AG08395 (cell line): ENCODE measurements around the gene NUP62CL.
"Not testable (repeated sequence)": the region's sequence is repeated elsewhere in the genome, so short reads cannot be mapped to it uniquely, and the experiment has no call there.

ENCODE experiments used
- DNase-seq: peaks from one replicate; pipeline ENCODE4 v3.0.0; 2012; ENCODE audit warnings: mixed read lengths, low spot score

Gene NUP62CL, protein sequence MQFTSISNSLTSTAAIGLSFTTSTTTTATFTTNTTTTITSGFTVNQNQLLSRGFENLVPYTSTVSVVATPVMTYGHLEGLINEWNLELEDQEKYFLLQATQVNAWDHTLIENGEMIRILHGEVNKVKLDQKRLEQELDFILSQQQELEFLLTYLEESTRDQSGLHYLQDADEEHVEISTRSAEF

GRCh38 chrX:107205770-107206696, at the start of gene NUP62CL, which contains the start of gene DNAAF6:
TSS of gene NUP62CL (minus strand) at chrX:107206433. CDS start at chrX:107175146, 31,287 bp downstream.
TSS of gene DNAAF6 (plus strand) at chrX:107206611. CDS start at chrX:107212876, 6,265 bp downstream.
- DNase-seq, result peak; percentile 2

- no peak for DNase-seq
These were observed 22.2 kb upstream of the NUP62CL start for GRCh38 chrX:107228486-107228819.

- no peak for DNase-seq
These were observed 21.7 kb upstream of the NUP62CL start for GRCh38 chrX:107227780-107228485.

DNA sequence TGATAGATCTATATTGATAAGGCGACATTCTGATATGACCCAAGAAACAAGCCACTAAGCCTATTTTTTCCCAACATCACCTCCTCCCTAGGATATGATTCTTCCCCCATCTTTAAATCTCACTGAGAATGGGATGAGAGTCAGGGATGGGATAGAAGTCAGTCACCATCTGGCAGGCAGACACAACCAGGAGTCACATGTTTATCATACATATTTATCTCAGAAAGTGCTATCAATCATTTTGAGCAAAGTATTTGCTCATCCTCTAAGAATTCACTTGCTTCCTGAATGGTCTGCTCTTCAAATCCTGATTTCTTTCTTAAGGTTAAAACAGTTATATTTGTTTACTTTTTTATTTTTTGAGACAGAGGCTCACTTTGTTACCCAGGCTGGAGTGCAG, 20.5 kb upstream of the NUP62CL start:
- no peak for DNase-seq

DNA sequence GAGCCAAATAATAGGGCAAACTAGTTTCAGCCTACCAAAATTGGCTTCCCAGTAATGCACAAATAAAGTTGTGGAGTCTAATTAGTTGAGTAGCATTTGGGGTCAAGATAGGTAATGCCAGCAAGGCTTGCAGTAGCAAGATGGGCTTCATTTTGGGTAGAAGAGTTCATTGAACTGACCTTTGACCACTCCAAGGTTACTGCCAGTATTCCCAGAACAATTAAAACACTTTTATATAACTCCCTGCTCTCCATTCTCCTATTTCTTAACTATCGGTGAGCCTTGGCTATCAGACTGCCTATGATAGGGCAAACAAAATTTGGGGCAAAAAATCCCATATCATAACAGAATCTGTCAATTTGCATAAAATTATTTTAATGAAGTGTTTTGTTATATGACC, 7.2 kb upstream of the NUP62CL start:
- DNase-seq, result no peak

DNA sequence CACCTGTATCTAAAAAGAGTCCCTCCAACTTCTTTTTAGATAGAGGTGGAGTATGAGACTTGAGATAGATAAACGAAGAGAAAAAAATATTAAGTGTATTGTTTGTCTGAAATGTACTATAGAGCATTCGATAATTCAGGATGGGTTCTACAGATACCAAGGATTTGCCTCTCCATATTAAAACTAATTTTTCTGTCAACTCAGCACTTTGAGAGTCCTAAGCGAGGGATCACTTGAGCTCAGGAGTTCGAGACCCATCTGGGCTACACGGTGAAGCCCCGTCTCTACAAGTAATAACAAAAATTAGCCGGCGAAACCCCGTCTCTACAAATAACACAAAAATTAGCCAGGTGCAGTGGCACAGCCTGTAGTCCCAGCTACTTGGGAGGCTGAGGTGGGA, 1.7 kb upstream of the NUP62CL start:
- DNase-seq, result no peak

- no peak for DNase-seq
These were observed 856 bp upstream of the NUP62CL start for GRCh38 chrX:107207089-107207488.

DNA sequence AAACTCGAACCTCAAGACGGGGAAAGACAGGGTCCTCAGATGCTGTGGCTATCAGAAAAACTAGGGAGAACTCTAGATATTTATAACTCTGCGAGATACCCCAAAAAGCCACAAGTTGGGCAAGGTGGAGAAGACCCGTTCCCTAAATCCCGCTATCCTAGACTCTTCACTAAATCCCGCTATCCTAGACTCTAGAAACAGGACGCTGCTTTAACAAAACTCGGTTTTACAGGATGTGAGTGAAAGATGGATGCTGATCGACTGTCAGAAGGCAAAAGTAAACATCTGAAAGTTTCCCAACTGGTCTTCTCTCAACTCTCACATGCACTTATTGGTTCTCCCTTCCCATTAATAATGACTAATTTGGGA, 448 bp upstream of the NUP62CL start:
- no peak for DNase-seq

DNA sequence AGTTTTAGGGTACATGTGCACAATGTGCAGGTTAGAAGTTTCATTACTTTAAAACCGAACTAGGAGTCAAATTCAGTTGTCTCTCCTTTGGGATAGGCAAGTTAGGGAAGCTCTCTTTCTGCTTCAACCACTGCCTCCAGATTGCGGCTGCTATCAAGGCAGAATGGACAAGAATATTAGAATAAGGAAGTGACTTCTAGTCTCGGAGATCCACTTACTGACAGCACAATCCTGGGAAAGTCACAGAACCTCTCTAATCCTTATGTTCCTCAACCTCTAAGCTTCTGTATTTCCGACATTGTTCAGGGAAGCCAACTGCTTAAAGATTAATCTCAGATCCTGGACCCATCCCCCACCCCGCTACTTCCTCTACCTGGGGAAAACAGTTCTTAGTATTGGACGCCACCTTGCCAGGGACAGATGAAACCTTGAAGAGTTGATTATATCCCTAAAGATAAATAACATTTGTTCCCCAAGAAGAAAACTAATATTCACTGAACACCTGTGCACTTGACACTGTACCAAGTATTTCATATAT, 2.1 kb downstream of the NUP62CL start:
- no peak for DNase-seq

DNA sequence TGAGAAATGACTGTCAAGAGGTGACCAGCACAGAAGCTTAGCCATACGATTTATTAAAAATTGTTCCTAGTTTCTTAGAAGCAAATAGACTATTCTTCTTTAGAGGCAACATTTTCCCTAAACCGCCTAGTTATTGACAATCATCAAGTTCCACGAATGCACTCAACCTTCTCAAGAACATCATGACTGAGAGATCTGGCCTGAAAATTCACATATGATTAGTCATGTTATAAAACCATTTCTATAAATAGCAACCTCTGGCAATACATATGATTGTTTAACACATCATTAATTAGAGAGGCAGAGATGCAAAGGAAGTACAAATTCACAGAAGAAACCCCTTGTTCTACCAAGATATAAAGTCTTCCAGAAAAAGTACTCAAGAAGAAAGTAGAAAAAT, 6.7 kb downstream of the NUP62CL start:
- no peak for DNase-seq

DNA sequence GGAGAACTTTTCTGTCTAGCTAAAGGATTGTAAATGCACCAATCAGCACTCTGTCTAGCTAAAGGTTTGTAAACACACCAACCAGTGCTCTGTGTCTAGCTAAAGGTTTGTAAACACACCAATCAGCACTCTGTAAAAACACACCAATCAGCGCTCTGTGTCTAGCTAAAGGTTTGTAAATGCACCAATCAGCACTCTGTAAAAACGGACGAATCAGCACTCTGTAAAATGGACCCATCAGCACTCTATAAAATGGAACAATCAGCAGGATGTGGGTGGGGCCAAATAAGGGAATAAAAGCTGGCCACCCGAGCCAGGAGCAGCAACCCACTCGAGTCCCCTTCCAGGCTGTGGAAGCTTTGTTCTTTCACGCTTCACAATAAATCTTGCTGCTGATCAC, 8.2 kb downstream of the NUP62CL start:
- DNase-seq, result not testable (repeated sequence)

GRCh38 chrX:107197319-107197718, 8.9 kb downstream of the NUP62CL start:
- DNase-seq, result no peak

GRCh38 chrX:107171369-107172102, 34.7 kb downstream of the NUP62CL start:
- DNase-seq, result no peak

DNA sequence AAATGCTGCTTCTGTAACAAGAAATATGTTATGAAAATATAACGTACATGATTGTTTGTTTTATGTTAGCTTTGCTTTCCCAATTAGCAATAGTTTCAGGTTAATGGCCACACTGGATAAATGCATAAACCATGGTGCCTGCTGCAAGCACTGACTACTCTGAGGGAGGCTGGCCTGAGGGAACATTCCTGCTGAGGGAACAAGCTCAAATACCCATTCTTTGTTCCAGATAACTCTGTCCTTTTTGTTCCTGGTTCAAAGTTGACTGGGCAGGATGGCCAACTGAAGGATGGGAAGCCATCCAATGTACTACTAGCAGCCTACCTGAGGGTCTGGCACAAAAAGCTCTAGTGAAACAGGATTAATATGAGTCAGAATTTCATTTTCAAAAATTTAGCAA, 37.5 kb downstream of the NUP62CL start:
- no peak for DNase-seq

GRCh38 chrX:107168257-107168656, 38.0 kb downstream of the NUP62CL start:
- DNase-seq, result no peak

DNA sequence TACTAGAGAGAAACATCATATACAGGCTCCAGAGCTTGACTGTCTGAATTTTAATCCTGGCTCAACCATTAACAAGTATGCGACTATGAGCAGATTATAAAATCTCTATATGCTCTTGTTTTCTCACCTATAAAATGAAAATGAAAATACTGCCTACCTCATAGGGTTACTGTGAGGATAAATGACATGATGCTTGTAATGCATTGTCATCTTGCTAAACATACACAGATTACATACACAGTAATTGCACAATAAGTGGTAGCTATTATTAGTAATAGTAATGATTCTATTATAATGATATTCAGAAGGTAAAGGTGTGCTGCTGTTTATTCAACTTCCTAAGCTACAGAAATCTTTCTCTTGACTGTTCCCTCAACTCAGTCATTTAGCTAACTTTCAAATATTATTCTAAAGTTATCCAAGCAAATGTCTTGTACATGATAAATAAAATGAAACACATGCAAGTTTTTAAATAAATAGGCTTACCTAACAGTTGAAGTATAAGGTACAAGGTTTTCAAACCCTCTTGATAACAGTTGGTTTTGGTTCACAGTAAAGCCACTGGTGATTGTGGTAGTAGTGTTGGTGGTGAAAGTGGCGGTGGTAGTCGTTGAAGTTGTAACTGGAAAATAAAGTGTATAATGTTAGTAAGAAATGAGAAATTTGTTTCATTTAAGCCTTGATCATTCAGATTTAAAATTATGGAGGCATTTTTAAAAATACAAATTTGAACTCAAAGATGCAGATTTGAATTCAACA, 38.9 kb downstream of the NUP62CL start:
- no peak for DNase-seq

DNA sequence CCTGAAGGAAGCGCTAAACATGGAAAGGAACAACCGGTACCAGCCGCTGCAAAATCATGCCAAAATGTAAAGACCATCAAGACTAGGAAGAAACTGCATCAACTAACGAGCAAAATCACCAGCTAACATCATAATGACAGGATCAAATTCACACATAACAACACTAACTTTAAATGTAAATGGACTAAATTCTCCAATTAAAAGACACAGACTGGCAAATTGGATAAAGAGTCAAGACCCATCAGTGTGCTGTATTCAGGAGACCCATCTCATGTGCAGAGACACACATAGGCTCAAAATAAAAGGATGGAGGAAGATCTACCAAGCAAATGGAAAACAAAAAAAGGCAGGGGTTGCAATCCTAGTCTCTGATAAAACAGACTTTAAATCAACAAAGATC, 48.6 kb downstream of the NUP62CL start:
- DNase-seq, result not testable (repeated sequence)

- not testable (repeated sequence) for DNase-seq
These were observed 50.4 kb downstream of the NUP62CL start for GRCh38 chrX:107155621-107156430.

DNA sequence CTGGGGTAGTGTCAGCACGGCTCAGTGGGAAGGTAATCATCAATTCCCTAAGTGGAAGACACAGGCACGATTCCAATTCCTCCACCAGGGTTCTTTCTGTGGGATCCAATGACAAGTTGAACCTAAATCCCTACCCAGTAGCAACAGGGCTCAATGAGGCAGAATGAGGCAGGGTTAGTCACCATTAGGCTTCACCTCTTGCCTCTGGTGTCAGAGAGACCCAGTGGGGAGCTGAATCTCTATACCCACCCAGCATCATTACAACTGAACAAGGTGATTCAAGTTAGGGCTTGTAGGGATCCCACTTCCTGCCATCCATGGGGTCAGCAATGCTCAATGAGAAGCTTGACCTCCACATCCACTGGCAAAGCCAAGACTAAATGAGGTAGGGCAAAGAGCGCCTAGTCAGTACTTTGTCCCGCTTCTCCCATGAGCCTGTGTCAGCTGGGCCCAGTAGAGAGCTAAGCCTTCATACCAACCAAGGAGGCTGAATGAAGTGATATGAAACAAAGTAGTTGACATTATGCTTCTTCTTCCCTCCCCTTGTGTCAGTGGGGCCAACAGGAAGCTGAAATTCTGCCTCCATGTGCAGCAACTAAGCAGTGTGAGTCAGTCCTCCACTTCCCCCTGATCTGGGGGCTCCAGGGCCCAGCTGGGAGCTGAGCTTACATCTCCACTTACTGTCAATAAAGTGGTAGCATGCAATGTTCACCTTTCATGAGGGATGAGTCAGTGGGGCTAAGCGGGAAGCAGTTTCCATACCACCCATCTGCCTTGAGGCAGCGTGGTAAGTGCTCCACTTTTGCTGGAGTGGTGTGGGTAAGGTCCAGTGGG, 51.2 kb downstream of the NUP62CL start:
- no peak for DNase-seq
